ENCODE data around the gene INIP.

INIP gene

GRCh38 chr9:112663681-112664080, 54.2 kb downstream of the INIP start:
- no peak for DNase-seq (ENCODE audit: low read depth in 2 of 2)
- TF ChIP-seq CTCF (IDR thresholded peaks at IDR 0.05; ENCODE audit: low read depth, low read length): no peak
- H3K4me3 ChIP-seq (replicated peaks in 1 of 2; ENCODE audit: low read depth in 2 of 2, low read length in 2 of 2): no peak overlapping the region

GRCh38 chr9:112659906-112660305, 58.0 kb downstream of the INIP start:
- DNase-seq (ENCODE audit: low read depth in 2 of 2): no peak
- H3K4me3 ChIP-seq (replicated peaks in 1 of 2; ENCODE audit: low read depth in 2 of 2, low read length in 2 of 2): no peak overlapping the region
- no peak for TF ChIP-seq CTCF (IDR thresholded peaks at IDR 0.05; ENCODE audit: low read depth, low read length)

- no peak for DNase-seq (ENCODE audit: low read depth in 2 of 2)
- no peak for TF ChIP-seq CTCF (IDR thresholded peaks at IDR 0.05; ENCODE audit: low read depth, low read length)
- H3K4me3 ChIP-seq (replicated peaks in 1 of 2; ENCODE audit: low read depth in 2 of 2, low read length in 2 of 2): no peak overlapping the region
These were observed 62.2 kb downstream of the INIP start for GRCh38 chr9:112655668-112656067.

GRCh38 chr9:112654282-112654681, 63.6 kb downstream of the INIP start:
- no peak for TF ChIP-seq CTCF (IDR thresholded peaks at IDR 0.05; ENCODE audit: low read depth, low read length)
- DNase-seq (ENCODE audit: low read depth in 2 of 2): no peak
- no peak overlapping the region for H3K4me3 ChIP-seq (replicated peaks in 1 of 2; ENCODE audit: low read depth in 2 of 2, low read length in 2 of 2)

GRCh38 chr9:112648624-112649023, 69.3 kb downstream of the INIP start:
- no peak for TF ChIP-seq CTCF (IDR thresholded peaks at IDR 0.05; ENCODE audit: low read depth, low read length)
- no peak for DNase-seq (ENCODE audit: low read depth in 2 of 2)
- H3K4me3 ChIP-seq (replicated peaks in 1 of 2; ENCODE audit: low read depth in 2 of 2, low read length in 2 of 2): no peak overlapping the region

GRCh38 chr9:112647596-112647995, 70.3 kb downstream of the INIP start:
- no peak for DNase-seq (ENCODE audit: low read depth in 2 of 2)
- no peak for TF ChIP-seq CTCF (IDR thresholded peaks at IDR 0.05; ENCODE audit: low read depth, low read length)

GRCh38 chr9:112642126-112642525, 75.8 kb downstream of the INIP start:
- no peak for DNase-seq (ENCODE audit: low read depth in 2 of 2)
- TF ChIP-seq CTCF (IDR thresholded peaks at IDR 0.05; ENCODE audit: low read depth, low read length): no peak
- no peak overlapping the region for H3K4me3 ChIP-seq (replicated peaks in 1 of 2; ENCODE audit: low read depth in 2 of 2, low read length in 2 of 2)

More at GRCh38 chr9:112647596-112647995, 70.3 kb downstream of the INIP start:
- no peak overlapping the region for H3K4me3 ChIP-seq (replicated peaks in 1 of 2; ENCODE audit: low read depth in 2 of 2, low read length in 2 of 2)
